ENCODE data around the gene PNPLA2. TPM values are rescaled to one million over a fixed set of nuclear protein-coding genes. Genes with fewer than 3 reads are reported as not detected.

Gene PNPLA2
- polyA plus RNA-seq, 1 donor = 98.0 TPM

GRCh38 chr11:820655-821511, 2.2 kb downstream of the PNPLA2 start:
- H3K27ac ChIP-seq (ENCODE audit: low read length) = peak overlapping the region; percentile 83
- no CpG with 5 or more reads among the region's 11 CpGs for WGBS (ENCODE audit: insufficient coverage, low lambda C conversion rate)
- H3K4me1 ChIP-seq (ENCODE audit: control insufficient read depth, insufficient read depth, low read length) = peaks cover 41% of the 10 kb centered on the region

GRCh38 chr11:821512-822371, 3.0 kb downstream of the PNPLA2 start:
- Histone ChIP-seq H3K4me3 (ENCODE audit: low read length) (peak overlapping the region; percentile 96), H3K36me3 (ENCODE audit: control insufficient read depth, insufficient read depth, low read length) (peaks cover 35% of the 10 kb centered on the region), H3K27me3 (ENCODE audit: control insufficient read depth, insufficient read depth, low read length) (peaks cover 8% of the 10 kb centered on the region), H3K27ac (ENCODE audit: low read length) (peak overlapping the region; percentile 83), H3K9me3 (ENCODE audit: control insufficient read depth, low read depth, low read length) (no peaks in the 10 kb centered on the region), H3K4me1 (ENCODE audit: control insufficient read depth, insufficient read depth, low read length) (peaks cover 47% of the 10 kb centered on the region)
- WGBS (ENCODE audit: insufficient coverage, low lambda C conversion rate) = no CpG with 5 or more reads among the region's 22 CpGs
- DNase-seq = no peak

More at GRCh38 chr11:820655-821511, 2.2 kb downstream of the PNPLA2 start:
- DNase-seq = peak in 1 of 2 donors; percentile 79
- H3K36me3 ChIP-seq (ENCODE audit: control insufficient read depth, insufficient read depth, low read length) = peaks cover 35% of the 10 kb centered on the region
- no peaks in the 10 kb centered on the region for H3K9me3 ChIP-seq (ENCODE audit: control insufficient read depth, low read depth, low read length)
- H3K27me3 ChIP-seq (ENCODE audit: control insufficient read depth, insufficient read depth, low read length) = peaks cover 4% of the 10 kb centered on the region
- peak overlapping the region; percentile 96 for H3K4me3 ChIP-seq (ENCODE audit: low read length)

- DNase-seq = no peak
- Histone ChIP-seq H3K4me1 (ENCODE audit: control insufficient read depth, insufficient read depth, low read length) (peaks cover 54% of the 10 kb centered on the region), H3K4me3 (ENCODE audit: low read length) (no peak overlapping the region), H3K9me3 (ENCODE audit: control insufficient read depth, low read depth, low read length) (no peaks in the 10 kb centered on the region), H3K27ac (ENCODE audit: low read length) (no peak overlapping the region), H3K27me3 (ENCODE audit: control insufficient read depth, insufficient read depth, low read length) (peaks cover 18% of the 10 kb centered on the region), H3K36me3 (ENCODE audit: control insufficient read depth, insufficient read depth, low read length) (peaks cover 35% of the 10 kb centered on the region)
- no CpG with 5 or more reads among the region's 53 CpGs for WGBS (ENCODE audit: insufficient coverage, low lambda C conversion rate)
Measured at GRCh38 chr11:823441-824291, 5.0 kb downstream of the PNPLA2 start.

GRCh38 chr11:824292-824880, 5.7 kb downstream of the PNPLA2 start:
- Histone ChIP-seq H3K27ac (ENCODE audit: low read length) (no peak overlapping the region), H3K4me3 (ENCODE audit: low read length) (no peak overlapping the region), H3K4me1 (ENCODE audit: control insufficient read depth, insufficient read depth, low read length) (peaks cover 57% of the 10 kb centered on the region), H3K27me3 (ENCODE audit: control insufficient read depth, insufficient read depth, low read length) (peaks cover 25% of the 10 kb centered on the region), H3K9me3 (ENCODE audit: control insufficient read depth, low read depth, low read length) (no peaks in the 10 kb centered on the region), H3K36me3 (ENCODE audit: control insufficient read depth, insufficient read depth, low read length) (peaks cover 35% of the 10 kb centered on the region)
- no peak for DNase-seq
- no CpG with 5 or more reads among the region's 59 CpGs for WGBS (ENCODE audit: insufficient coverage, low lambda C conversion rate)

GRCh38 chr11:824942-825341, 6.2 kb downstream of the PNPLA2 start:
- Histone ChIP-seq H3K4me3 (ENCODE audit: low read length) (no peak overlapping the region), H3K27ac (ENCODE audit: low read length) (peak overlapping the region; percentile 98)
- DNase-seq = no peak

GRCh38 chr11:825366-826226, 6.9 kb downstream of the PNPLA2 start:
- Histone ChIP-seq H3K27me3 (ENCODE audit: control insufficient read depth, insufficient read depth, low read length) (peaks cover 37% of the 10 kb centered on the region), H3K36me3 (ENCODE audit: control insufficient read depth, insufficient read depth, low read length) (peaks cover 35% of the 10 kb centered on the region)

More at GRCh38 chr11:824942-825341, 6.2 kb downstream of the PNPLA2 start:
- H3K36me3 ChIP-seq (ENCODE audit: control insufficient read depth, insufficient read depth, low read length) = peaks cover 35% of the 10 kb centered on the region
- no peaks in the 10 kb centered on the region for H3K9me3 ChIP-seq (ENCODE audit: control insufficient read depth, low read depth, low read length)
- H3K27me3 ChIP-seq (ENCODE audit: control insufficient read depth, insufficient read depth, low read length) = peaks cover 31% of the 10 kb centered on the region
- no CpG with 5 or more reads among the region's 11 CpGs for whole genome bisulfite sequencing (ENCODE audit: insufficient coverage, low lambda C conversion rate)
- peaks cover 62% of the 10 kb centered on the region for H3K4me1 ChIP-seq (ENCODE audit: control insufficient read depth, insufficient read depth, low read length)

GRCh38 chr11:826227-826621, 7.5 kb downstream of the PNPLA2 start:
- peaks cover 65% of the 10 kb centered on the region for H3K4me1 ChIP-seq (ENCODE audit: control insufficient read depth, insufficient read depth, low read length)
- no CpG with 5 or more reads among the region's 9 CpGs for WGBS (ENCODE audit: insufficient coverage, low lambda C conversion rate)
- peak overlapping the region; percentile 98 for H3K27ac ChIP-seq (ENCODE audit: low read length)
- H3K27me3 ChIP-seq (ENCODE audit: control insufficient read depth, insufficient read depth, low read length) = peaks cover 44% of the 10 kb centered on the region
- peaks cover 34% of the 10 kb centered on the region for H3K36me3 ChIP-seq (ENCODE audit: control insufficient read depth, insufficient read depth, low read length)
- no peaks in the 10 kb centered on the region for H3K9me3 ChIP-seq (ENCODE audit: control insufficient read depth, low read depth, low read length)
- peak in 1 of 2 donors; percentile 59 for DNase-seq
- H3K4me3 ChIP-seq (ENCODE audit: low read length) = peak overlapping the region; percentile 57

More at GRCh38 chr11:825366-826226, 6.9 kb downstream of the PNPLA2 start:
- no peak overlapping the region for H3K4me3 ChIP-seq (ENCODE audit: low read length)
- no CpG with 5 or more reads among the region's 12 CpGs for WGBS (ENCODE audit: insufficient coverage, low lambda C conversion rate)
- H3K9me3 ChIP-seq (ENCODE audit: control insufficient read depth, low read depth, low read length) = no peaks in the 10 kb centered on the region
- DNase-seq = peak in 1 of 2 donors; percentile 56
- peak overlapping the region; percentile 98 for H3K27ac ChIP-seq (ENCODE audit: low read length)
- peaks cover 66% of the 10 kb centered on the region for H3K4me1 ChIP-seq (ENCODE audit: control insufficient read depth, insufficient read depth, low read length)

- no peak for DNase-seq
- Histone ChIP-seq H3K27ac (ENCODE audit: low read length) (peak overlapping the region; percentile 98), H3K27me3 (ENCODE audit: control insufficient read depth, insufficient read depth, low read length) (peaks cover 49% of the 10 kb centered on the region), H3K36me3 (ENCODE audit: control insufficient read depth, insufficient read depth, low read length) (peaks cover 29% of the 10 kb centered on the region), H3K9me3 (ENCODE audit: control insufficient read depth, low read depth, low read length) (no peaks in the 10 kb centered on the region), H3K4me1 (ENCODE audit: control insufficient read depth, insufficient read depth, low read length) (peaks cover 65% of the 10 kb centered on the region), H3K4me3 (ENCODE audit: low read length) (peak overlapping the region; percentile 57)
- 0% methylated on average over 1 of the region's 22 CpGs for WGBS (ENCODE audit: insufficient coverage, low lambda C conversion rate)
Measured at GRCh38 chr11:826836-827145, 8.1 kb downstream of the PNPLA2 start.

All from large intestine (tissue), 3 donors.